ENCODE measurements around the gene LSM2. TPM values are rescaled to one million over a fixed set of nuclear protein-coding genes. Genes with fewer than 3 reads are reported as not detected.

The LSM2 gene
- total and polyA plus RNA-seq, 9 of the 15 experiments (the other 6 are each of a cell fraction or from before 2014, with no cell fraction given), result 154 to 407 (median 223) TPM

- TF ChIP-seq HNRNPK (IDR thresholded peaks at IDR 0.05; ENCODE audit: low read depth, low read length, poor library complexity, severe bottlenecking) (no peak), TEAD4 (IDR thresholded peaks at IDR 0.05; ENCODE audit: low read length) (peak; percentile 62; the same call in 1 of the 2 replicates), TEAD4 (CRISPR knock-in tag; IDR thresholded peaks at IDR 0.05; ENCODE audit: borderline replicate concordance) (no peak), ZNF316 (IDR thresholded peaks at IDR 0.05) (no peak), ZNF586 (CRISPR knock-in tag; conservative IDR thresholded peaks at IDR 0.05) (0 out of 2 replicates have a peak, but pooled peaks have one; percentile 25), ARID4B (CRISPR knock-in tag; IDR thresholded peaks at IDR 0.05) (no peak), TCF3 (CRISPR knock-in tag; IDR thresholded peaks at IDR 0.05) (no peak), ZNF134 (CRISPR knock-in tag; conservative IDR thresholded peaks at IDR 0.05) (no peak), DPF2 (IDR thresholded peaks at IDR 0.05) (peak; percentile 85), MAZ (CRISPR knock-in tag; conservative IDR thresholded peaks at IDR 0.05 in 1 of 2, IDR thresholded peaks at IDR 0.05 in 1 of 2) (peak in 1 of 2 experiments; percentile 69; a peak in 2 of 4 replicates), SETDB1 (IDR thresholded peaks at IDR 0.05; ENCODE audit: low read length) (no peak), ETV1 (tag; conservative IDR thresholded peaks at IDR 0.05; ENCODE audit: low read depth) (no peak), PRPF4 (IDR thresholded peaks at IDR 0.05; ENCODE audit: insufficient read depth, low read depth, low read length, poor library complexity, severe bottlenecking) (no peak), PURB (CRISPR knock-in tag; IDR thresholded peaks at IDR 0.05; ENCODE audit: low read depth) (no peak), NR2C1 (IDR thresholded peaks at IDR 0.05) (no peak), NR2C1 (tag; IDR thresholded peaks at IDR 0.05) (no peak), RNF2 (IDR thresholded peaks at IDR 0.05) (peak; percentile 27; the same call in 1 of the 2 replicates), NR2C2 (CRISPR knock-in tag; IDR thresholded peaks at IDR 0.05) (no peak), NR2C2 (tag; IDR thresholded peaks at IDR 0.05) (no peak), ESRRB (CRISPR knock-in tag; IDR thresholded peaks at IDR 0.05; ENCODE audit: borderline replicate concordance) (no peak), BRF2 (IDR thresholded peaks at IDR 0.05; ENCODE audit: borderline replicate concordance, insufficient read depth, insufficient read length) (no peak), GATA2 (CRISPR knock-in tag; IDR thresholded peaks at IDR 0.05) (no peak), TRIM25 (IDR thresholded peaks at IDR 0.05; ENCODE audit: borderline replicate concordance) (no peak), ZNF143 (CRISPR knock-in tag; IDR thresholded peaks at IDR 0.05) (no peak), SNRNP70 (optimal IDR thresholded peaks at IDR 0.05; ENCODE audit: low read depth, low read length) (no peak)
These were observed 7.9 kb upstream of the LSM2 start (continued) for GRCh38 chr6:31814677-31815024.
